HG02943 (cell line): Measurements from ENCODE around the gene SMIM41.

ENCODE experiments used
- ATAC-seq: cut with Tn5 transposase; IDR thresholded peaks from one replicate; pipeline ENCODE4 v1.9.1; 2021; ENCODE audit warnings: mild to moderate bottlenecking, low read depth, moderate library complexity; ENCODE audit not compliant: unreplicated experiment

Gene SMIM41

DNA sequence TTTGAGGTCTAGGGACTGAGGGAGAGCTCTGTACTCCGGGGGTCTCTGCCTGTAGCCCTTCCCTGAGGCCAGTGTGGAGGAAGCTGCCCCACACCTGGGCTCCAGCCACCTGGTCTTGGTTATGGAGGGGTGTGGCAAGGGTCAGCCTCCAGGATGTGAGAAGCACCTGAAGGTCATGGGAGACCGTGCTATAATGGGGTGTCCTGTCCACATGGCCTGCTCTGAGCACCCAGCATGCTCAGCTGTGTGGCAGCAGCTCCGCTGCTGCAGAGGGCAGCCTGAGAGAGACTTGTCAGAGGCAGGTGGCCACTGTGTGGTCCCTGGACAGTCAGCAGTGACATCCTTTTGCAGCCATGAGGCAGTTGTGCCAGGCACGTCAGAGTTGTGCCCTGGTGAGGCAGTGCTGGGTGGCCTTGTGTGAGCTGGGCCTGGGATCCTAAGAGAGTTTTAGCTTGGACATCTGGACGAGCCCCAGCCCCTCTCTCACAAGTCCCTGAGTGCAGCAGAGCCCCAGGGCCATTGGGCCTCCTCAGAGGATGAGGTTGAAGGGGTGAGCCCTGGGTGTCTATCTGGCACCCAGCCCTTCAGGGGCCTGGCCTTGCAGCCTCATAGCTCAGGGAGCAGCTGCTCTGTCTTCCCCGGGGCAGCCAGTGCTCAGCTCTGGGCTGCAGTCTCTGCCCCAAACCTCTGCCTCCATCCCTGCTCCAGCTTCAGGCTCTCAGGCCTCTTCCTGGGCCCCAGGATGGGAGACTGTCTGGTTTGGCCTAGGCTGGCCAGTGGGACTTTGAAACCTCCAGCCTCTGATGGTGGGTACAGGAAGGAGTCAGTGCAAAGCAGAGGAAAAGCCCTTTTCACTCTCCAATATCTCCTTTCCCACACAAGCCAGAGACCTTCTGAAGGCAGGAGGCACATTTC lies 17.1 kb upstream of the SMIM41 start:
- ATAC-seq = no peak

DNA sequence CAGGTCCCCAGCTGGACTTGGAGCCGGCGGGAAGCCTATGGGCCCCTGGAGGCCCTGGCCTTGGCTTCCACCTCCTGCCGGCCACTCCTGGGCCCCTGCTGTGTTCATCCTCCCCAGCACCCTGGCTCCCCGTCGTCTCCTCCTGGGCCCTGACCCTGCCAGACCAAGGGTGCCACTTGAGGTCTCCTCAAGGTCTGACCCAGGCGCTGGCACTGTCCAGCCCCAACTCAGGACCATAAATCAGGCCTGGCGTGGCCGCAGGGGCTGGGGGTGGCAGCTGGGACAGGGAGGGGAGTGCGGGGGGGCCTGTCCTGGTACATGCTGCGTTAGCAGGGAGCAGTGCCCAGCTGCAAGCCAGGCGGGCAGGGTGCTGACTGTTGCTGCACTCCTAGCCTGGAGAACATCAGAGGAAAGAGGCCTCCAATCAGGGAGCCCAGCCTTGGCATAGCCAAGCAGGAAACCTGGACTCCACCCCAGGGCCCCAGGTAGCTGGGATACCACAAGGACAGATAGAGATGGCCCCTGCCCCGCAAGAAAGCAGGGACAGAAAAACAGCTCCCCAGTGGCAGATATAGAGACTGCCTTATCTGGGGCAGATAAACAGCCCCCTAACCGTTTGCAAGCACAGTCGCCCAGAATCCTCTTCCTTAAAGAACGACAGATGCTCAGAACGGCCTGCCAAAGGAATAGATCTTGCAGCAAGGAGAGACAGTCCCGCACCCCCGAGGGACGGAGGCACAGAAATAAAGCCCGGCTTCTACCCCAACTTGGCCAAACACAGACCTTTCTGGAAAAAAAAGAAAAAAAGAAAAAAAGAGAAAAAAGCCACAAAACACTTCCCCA lies 16.2 kb upstream of the SMIM41 start:
- no peak for ATAC-seq

DNA sequence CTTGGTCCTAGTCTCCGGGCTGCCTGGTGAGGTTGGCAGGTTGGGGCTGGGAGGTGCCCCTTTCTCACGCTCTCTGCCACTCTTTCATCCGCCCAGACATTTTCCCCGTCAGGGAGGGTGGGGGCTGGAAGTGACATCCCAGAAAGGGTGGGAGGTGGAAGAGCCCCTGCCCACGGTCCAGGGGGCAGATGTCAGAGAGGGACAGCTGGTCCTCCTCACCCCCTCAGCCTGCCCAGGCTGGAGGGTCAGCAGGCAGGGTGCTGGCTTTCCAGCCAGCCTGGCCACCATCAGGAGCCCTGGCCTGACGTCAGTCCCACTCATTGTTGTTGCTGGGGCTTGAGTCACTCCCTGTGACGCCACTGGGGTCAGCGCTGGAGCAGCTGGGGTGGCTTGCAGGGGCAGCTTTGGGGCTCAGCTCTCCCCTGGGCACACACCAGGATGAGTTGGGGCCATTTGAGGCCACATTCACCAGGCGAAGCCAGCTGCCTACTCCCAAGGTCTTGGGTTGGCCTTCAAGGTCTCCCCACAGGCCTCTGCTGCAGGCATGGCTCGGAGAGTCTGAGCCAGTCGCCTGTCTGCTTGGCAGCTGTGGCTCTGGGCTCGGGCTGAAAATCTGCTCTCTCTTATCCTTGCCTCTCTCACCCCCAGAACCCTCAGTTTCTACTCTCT lies 15.4 kb upstream of the SMIM41 start:
- ATAC-seq = no peak

DNA sequence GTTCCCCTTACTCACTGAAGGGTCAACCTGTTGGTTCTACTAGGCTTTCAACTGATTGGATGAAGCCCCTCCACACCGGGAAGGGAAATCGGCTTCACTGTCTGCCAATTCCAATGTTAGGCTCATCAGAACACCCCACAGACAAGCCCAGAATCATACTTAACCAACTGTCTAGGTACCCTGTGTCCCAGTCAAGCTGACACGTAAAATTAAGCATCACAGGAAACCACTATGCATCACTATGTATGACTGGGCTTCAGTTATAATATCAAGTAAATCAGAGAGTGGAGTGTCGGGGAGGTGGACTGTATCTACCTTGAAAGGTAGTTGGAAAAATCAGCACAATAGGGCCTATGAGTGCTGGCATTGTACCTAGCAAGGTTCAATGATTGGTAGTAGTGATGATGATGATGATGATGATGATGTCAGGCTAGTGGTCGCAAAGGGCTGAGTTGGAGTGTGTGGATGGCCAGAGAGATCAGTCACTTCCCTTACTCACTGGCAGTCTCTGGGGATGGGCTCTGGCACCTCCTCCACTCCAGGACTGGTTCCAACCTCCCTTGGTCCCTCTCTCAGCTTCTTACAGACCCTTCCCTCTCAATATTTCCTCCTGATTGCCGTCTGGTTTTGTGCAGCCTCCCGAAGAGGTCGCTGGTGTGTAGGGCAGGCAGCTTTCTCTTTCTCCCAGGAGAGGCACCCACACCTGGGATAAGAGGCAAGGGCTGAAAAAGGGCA lies 13.0 kb upstream of the SMIM41 start:
- ATAC-seq = no peak

DNA sequence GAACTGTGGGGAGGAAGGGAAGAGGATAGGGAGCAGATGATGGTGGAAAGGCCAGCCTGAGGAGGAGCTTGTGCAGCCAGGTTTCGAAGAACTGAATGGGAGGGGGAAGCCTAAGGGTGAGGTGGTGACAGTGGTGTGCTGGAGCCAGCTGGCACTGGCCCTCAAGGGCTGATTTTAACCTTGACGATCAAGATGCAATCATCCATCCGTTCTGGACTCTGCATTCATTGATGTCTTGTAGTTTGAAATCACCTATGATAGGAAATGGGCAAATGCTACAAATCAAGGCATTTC lies 12.5 kb upstream of the SMIM41 start:
- ATAC-seq = no peak

DNA sequence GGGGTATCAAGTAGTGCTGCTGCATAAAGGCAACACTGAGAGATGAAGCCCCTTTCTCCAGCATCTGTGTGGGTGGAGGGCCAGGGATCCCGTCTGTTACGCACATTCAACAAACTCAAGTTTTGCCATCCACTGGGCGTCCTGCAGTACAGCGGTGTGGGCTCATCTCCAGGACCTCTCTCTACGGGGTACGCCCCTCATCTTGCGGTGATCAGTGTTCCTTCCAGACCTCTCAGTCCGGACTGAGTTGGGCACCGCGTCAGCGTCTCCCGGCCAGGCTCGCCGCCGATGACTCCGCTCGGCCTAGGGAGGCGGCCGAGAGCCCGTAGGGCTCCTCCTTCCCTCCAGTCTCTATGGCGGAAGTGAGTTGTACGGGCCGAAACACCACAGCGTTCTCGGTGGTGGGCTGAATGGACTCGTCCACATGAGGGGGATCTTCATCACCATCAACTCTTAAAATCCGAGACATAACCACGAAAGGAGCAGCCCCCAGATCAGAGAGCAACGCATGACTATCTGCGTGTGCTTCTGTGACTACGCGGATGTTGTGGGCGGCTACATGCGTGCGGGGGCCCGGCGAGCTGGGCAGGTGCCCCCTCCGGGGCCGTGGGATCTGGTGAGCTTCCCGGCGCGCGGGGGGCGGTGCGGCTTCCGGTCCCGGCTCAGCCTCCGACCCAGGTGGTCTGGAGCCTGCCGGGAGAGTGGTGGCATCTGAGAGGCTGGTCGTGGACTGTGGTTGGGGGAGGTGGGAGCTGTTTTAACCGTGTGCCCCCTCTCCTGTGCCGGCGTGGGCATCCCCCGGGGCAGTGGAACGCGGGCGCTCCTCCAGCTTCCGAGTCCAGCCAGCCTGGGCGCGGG lies 9.9 kb upstream of the SMIM41 start, which contains the start of gene ATG101:
TSS of gene ATG101 (plus strand) at position 652 of the 858 bp plus-strand sequence. CDS start 3,673 bp downstream, outside the sequence.
- peak; percentile 87 for ATAC-seq

DNA sequence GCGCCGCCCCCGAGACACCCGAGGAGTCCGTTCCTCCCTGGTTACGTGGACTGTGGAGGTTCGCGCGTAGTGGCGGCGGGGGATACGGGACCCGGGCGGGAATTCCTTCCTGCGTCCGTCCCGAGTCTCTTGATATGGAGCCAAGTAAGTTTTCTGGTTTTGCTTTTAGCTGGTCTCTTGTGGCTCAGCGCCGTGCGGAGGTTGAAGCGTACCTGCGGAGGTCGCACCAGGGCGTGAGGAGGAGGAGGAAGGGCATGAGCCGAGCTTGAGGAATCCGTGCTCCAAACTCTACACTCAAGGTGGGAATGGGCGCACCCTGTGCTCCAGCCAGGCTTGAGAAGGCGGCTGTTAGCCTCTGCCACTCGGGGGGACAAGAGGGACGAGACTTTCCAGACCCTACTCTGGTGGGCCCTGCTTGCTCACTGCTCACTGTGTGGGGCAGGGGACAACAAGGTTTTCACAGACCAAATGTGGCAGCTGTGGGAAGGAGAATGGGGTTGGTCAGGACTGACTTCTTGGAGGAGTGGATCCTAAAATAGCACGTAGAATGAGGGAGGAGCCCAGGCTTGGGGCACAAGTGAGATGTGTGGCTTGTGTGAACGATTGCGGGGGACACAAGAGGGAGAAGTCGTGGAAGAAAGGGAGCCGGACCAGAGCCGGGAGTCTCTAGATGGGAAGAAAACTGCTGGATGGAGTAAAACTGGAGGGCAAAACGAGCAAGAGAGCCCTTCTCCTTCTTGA lies 9.1 kb upstream of the SMIM41 start:
- peak; percentile 15 for ATAC-seq

DNA sequence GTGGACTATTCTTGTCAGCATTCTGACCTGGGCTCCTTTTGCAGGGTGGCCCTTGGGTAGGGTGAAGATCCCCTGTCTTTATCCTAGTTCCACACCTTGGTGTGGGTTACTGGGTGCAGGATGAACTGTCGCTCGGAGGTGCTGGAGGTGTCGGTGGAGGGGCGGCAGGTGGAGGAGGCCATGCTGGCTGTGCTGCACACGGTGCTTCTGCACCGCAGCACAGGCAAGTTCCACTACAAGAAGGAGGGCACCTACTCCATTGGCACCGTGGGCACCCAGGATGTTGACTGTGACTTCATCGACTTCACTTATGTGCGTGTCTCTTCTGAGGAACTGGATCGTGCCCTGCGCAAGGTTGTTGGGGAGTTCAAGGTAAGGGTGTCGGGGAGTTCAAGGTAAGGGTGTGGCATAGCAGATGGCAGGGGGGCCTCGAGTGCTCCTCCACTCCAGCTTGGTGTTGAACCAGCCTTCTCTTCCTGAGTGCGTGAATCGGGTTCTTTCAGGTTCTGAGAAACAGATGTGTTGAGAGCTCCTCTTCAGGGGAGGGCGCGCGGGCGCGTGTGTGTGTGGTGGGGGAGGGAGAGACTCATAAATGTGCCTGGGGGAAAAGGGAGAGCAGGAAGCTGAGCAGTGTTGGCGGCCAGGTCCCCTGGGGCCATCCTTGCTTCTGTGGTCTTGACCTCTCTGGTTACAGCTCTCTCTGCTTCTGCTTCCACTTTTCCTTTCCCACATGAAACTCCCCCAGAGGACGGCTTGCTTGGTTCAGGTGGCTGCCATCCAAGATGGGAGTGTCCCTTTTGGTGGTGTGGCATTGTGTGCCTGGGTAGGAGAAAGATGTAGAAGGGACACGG lies 5.7 kb upstream of the SMIM41 start:
- no peak for ATAC-seq

DNA sequence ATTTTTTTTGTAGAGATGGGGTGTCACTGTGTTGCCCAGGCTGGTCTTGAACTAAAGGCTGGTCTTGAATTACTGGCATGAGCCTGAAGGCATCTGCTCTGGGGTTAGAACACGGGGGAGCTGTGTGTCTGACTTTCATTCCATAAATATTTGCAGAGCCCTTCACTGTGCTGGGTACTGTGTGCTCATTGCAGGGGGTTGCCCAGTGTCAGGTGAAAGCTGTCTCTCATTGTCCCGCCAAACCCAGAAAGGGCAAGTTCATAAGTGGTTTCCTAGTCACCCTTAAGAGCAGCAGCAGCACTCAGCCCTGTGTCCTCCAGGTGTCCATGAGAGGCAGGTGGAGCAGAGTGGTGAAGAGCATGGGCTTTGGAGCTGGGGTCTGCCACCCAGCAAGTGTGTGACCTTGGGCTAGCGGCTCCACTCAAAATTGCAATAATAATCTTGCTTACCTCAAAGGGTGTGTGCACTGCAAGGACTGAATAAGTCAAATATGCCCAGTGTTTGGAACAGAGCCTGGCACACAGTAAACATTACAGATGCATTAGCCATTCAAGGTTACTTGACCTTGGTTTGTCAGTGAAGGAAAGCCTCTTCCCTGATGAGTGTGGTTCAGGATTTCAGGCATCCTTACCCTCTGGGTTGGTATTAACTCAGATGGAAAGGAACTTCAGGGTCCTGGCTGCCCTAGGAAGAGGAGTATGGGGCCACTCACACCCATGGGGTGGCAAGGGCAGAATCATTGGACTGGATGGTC lies 4.4 kb upstream of the SMIM41 start:
- no peak for ATAC-seq

DNA sequence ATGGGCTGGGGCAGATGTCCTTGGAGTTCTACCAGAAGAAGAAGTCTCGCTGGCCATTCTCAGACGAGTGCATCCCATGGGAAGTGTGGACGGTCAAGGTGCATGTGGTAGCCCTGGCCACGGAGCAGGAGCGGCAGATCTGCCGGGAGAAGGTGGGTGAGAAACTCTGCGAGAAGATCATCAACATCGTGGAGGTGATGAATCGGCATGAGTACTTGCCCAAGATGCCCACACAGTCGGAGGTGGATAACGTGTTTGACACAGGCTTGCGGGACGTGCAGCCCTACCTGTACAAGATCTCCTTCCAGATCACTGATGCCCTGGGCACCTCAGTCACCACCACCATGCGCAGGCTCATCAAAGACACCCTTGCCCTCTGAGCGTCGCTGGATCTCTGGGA lies 2.7 kb upstream of the SMIM41 start:
- no peak for ATAC-seq

DNA sequence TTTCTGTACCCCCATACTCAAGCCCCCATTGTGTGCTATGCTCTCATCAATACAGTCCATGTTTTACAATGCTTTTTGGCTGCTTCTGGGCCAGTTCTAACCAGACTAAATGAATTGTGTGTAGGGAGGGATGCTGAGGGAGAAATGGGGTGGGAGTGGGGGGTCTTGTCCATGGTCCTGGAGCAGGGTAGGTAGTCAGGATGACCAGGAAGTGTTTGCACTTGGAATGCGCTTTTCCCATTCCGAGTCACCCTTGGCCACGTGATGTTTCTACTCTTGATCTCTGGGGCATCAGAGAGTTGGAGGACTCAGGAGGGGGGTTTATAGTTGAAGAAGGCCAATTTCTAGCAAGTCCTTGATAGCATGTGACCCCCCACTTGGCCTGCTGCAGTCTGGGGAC lies 1.2 kb upstream of the SMIM41 start:
- ATAC-seq = no peak

DNA sequence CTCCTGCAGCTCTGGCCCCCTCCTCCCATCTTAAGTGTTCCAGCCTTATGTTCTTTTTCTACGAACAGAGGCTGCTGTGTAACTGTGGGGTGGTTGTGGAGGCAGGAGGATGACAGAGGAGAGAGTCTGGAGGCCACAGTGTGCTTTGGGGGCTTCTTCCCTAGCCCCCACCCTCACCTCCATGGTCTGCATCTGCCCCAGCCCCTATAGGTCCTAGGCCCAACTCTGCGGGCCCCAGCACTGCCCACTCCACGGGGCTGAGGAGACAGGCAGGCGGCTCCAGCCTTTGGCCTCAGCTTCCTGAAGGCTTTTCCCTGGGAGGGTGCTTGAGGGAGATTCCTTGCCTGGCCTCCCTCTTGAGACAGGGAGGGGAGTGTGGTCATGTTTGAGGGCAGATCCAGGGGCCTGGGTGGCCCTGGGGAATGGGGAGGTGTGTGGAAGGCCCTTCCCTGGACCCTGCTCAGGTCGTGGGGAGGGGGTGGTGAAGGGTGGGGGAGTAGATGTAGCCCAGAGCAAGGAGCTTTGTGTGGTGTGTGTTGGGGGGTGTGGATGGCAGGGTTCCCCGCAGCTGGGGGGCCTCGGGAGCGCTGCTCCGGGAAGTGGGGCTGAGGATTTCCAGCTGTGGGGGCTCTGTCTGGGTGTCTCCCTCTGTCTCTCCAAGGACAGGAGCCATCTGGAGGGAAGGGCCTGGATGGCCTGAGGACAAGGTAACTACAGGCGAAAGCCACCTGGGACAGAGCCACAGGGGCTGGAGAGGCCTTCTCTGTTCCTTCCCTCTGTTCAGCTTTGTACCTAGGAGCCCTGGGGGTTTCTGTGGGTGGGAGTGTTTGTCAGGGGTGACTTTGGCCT lies 1.1 kb downstream of the SMIM41 start:
- no peak for ATAC-seq

DNA sequence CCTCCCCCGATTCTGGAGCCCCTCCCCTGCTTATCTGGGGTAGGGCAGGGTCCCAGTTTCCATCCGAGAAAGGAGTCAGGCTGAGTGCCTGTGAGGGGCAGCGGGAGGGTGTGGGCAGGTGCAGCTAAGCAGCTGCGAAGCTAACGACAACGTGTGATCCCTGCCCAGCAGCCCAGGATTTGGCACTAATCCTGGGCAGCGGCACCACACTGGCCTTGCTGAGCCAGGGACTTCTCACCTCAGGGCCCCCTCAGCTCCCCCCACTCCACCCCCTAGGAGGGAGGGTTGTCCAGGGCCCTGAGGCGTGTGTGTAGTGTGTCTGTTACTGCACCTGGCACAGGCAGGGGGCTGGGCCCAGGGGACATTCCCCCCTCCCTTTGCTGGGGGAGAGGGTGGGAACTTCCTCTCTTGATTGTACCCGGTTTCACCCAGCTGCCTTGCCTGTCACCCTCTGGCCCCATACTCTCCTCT lies 1.8 kb downstream of the SMIM41 start:
- no peak for ATAC-seq

DNA sequence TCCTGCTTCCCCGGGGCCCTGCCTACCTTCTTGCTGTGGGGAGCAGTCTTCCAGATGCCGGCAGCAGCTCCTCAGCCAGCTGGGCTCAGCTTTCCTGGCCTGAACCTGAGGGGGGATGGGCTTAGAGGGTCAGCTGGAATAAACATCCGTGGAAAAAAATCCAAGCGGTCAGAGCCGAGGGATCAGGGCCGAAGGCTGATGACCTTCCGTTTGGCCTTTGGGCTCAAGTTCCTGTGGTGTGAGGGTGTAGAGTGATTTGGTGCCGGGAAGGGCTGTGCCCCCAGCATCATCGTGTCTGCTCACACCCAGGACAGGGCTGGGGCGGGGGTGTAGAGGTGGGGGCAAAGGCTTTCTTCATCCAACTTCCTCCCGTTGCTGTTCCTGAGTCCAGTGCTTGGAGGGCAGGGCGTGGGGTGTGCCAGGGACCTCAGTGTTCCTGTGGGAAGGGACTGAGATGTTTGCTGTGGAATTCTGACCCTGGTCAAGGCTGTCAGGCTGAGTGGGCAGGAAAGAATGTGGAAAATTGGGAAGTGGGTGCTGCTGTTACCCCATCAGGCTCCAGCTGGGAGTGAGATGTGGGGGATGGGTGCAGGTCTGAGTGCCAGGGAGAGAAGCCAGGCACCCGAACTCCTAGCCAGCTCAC lies 2.6 kb downstream of the SMIM41 start:
- no peak for ATAC-seq

DNA sequence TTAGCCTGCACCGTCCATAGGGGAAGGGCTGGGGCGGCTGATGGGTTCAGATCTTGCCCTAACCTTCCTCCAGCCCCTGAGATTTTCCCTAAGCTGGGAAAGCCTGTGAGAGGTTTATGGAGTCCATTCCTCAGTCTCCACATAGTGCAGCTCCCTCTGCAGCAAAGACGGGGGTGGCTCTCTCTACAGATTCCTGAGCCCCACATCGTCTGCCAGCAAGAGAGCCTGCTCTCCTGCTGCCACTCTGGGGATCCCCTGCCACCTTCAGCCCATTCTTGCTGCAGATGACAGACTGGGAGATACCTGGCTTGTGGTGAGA lies 3.1 kb downstream of the SMIM41 start:
- ATAC-seq = no peak
